Measurements from ENCODE around the gene SEC61G.

GRCh38 chr7:54758702-54759592, at the start of gene SEC61G:
- TF ChIP-seq CTCF (IDR thresholded peaks at IDR 0.05; ENCODE audit: low read depth, low read length, poor library complexity, severe bottlenecking) (no peak), EZH2phosphoT487 (IDR thresholded peaks at IDR 0.05; ENCODE audit: borderline replicate concordance, low read length) (no peak)

Measured in DOHH2 (cell line).